NT2/D1 (cell line): ENCODE results near the gene CACNB1.
A peak's percentile ranks its signal among the peaks of the same experiment; 100 is the strongest.

ENCODE experiments used
- DNase-seq: peaks from one replicate; pipeline ENCODE4 v3.0.0-alpha.2; 2011; ENCODE audit warnings: low read depth, low spot score
- H3K27me3 ChIP-seq: 2 replicates; pipeline ENCODE4 v1.6.0; 2011; ENCODE audit warnings: mild to moderate bottlenecking; ENCODE audit not compliant: insufficient read length, insufficient read depth
- H3K36me3 ChIP-seq: 2 replicates; pipeline ENCODE4 v1.6.1; 2011; ENCODE audit warnings: mild to moderate bottlenecking, low read length, mixed read lengths; ENCODE audit not compliant: insufficient read depth, insufficient read length
- H3K4me1 ChIP-seq: 2 replicates; pipeline ENCODE4 v1.5.1; 2011; ENCODE audit not compliant: insufficient read depth, insufficient read length
- H3K4me3 ChIP-seq: 2 replicates; pipeline ENCODE4 v1.5.1; 2011; ENCODE audit warnings: low read depth; ENCODE audit not compliant: insufficient read length
- H3K9ac ChIP-seq: 2 replicates; pipeline ENCODE4 v1.6.0; 2011; ENCODE audit warnings: low read depth; ENCODE audit not compliant: insufficient read length
- H3K9me3 ChIP-seq: 2 replicates; pipeline ENCODE4 v1.5.1; 2011; ENCODE audit warnings: mild to moderate bottlenecking, low read length; ENCODE audit not compliant: insufficient read depth
- SUZ12 ChIP-seq: IDR thresholded peaks from 2 replicates; pipeline ENCODE4 v1.6.1; 2011; ENCODE audit not compliant: insufficient read length, insufficient read depth; ENCODE audit errors: extremely low read depth
- YY1 ChIP-seq: IDR thresholded peaks from 2 replicates; pipeline ENCODE4 v1.6.1; 2011; ENCODE audit not compliant: insufficient read length, insufficient read depth
- ZNF274 ChIP-seq: IDR thresholded peaks from 2 replicates; pipeline ENCODE4 v1.6.1; 2011; ENCODE audit warnings: mild to moderate bottlenecking, low read depth, low read length

The CACNB1 gene

GRCh38 chr17:39192901-39193300 is 4.6 kb downstream of the CACNB1 start:
- TF ChIP-seq ZNF274 (no peak), YY1 (no peak), SUZ12 (no peak)
- Histone ChIP-seq H3K4me3 (no peak overlapping the region), H3K36me3 (peaks cover 42% of the 10 kb centered on the region), H3K27me3 (no peaks in the 10 kb centered on the region), H3K9ac (peak overlapping the region; percentile 8), H3K4me1 (peaks cover 28% of the 10 kb centered on the region), H3K9me3 (no peaks in the 10 kb centered on the region)
- no peak for DNase-seq

- TF ChIP-seq YY1 (no peak), SUZ12 (no peak), ZNF274 (no peak)
- H3K36me3 ChIP-seq, result peaks cover 52% of the 10 kb centered on the region
- peak overlapping the region; percentile 3 for H3K9ac ChIP-seq
- H3K4me3 ChIP-seq, result no peak overlapping the region
- peaks cover 28% of the 10 kb centered on the region for H3K4me1 ChIP-seq
- no peaks in the 10 kb centered on the region for H3K9me3 ChIP-seq
- no peaks in the 10 kb centered on the region for H3K27me3 ChIP-seq
- no peak for DNase-seq
These were observed 5.5 kb downstream of the CACNB1 start for GRCh38 chr17:39191750-39192510.

- Histone ChIP-seq H3K27me3 (no peaks in the 10 kb centered on the region), H3K9ac (no peak overlapping the region), H3K4me3 (no peak overlapping the region), H3K9me3 (no peaks in the 10 kb centered on the region), H3K36me3 (peaks cover 71% of the 10 kb centered on the region), H3K4me1 (no peaks in the 10 kb centered on the region)
- no peak for TF ChIP-seq ZNF274
- TF ChIP-seq SUZ12, result no peak
- no peak for TF ChIP-seq YY1
- DNase-seq, result no peak
These were observed 10.2 kb downstream of the CACNB1 start for GRCh38 chr17:39187152-39187830.

GRCh38 chr17:39186481-39187002 is 10.9 kb downstream of the CACNB1 start:
- TF ChIP-seq SUZ12 (no peak), ZNF274 (no peak), YY1 (no peak)
- DNase-seq, result no peak
- Histone ChIP-seq H3K36me3 (peaks cover 64% of the 10 kb centered on the region), H3K27me3 (no peaks in the 10 kb centered on the region), H3K4me3 (no peak overlapping the region), H3K4me1 (no peaks in the 10 kb centered on the region), H3K9me3 (no peaks in the 10 kb centered on the region), H3K9ac (no peak overlapping the region)

GRCh38 chr17:39183720-39184119 is 13.7 kb downstream of the CACNB1 start:
- H3K36me3 ChIP-seq, result peaks cover 65% of the 10 kb centered on the region
- no peak for DNase-seq
- H3K4me1 ChIP-seq, result no peaks in the 10 kb centered on the region
- no peak overlapping the region for H3K4me3 ChIP-seq
- H3K27me3 ChIP-seq, result no peaks in the 10 kb centered on the region
- no peak overlapping the region for H3K9ac ChIP-seq
- no peaks in the 10 kb centered on the region for H3K9me3 ChIP-seq
- TF ChIP-seq ZNF274 (no peak), SUZ12 (no peak), YY1 (no peak)

- peaks cover 60% of the 10 kb centered on the region for H3K36me3 ChIP-seq
- no peaks in the 10 kb centered on the region for H3K9me3 ChIP-seq
- no peak for DNase-seq
- no peaks in the 10 kb centered on the region for H3K4me1 ChIP-seq
- H3K27me3 ChIP-seq, result no peaks in the 10 kb centered on the region
- TF ChIP-seq ZNF274 (no peak), YY1 (no peak), SUZ12 (no peak)
- no peak overlapping the region for H3K9ac ChIP-seq
- H3K4me3 ChIP-seq, result no peak overlapping the region
These were observed 14.4 kb downstream of the CACNB1 start for GRCh38 chr17:39183045-39183444.

- TF ChIP-seq SUZ12, result no peak
- TF ChIP-seq YY1, result no peak
- TF ChIP-seq ZNF274, result no peak
- Histone ChIP-seq H3K36me3 (peaks cover 60% of the 10 kb centered on the region), H3K9me3 (no peaks in the 10 kb centered on the region), H3K27me3 (no peaks in the 10 kb centered on the region), H3K9ac (no peak overlapping the region), H3K4me1 (no peaks in the 10 kb centered on the region), H3K4me3 (no peak overlapping the region)
- DNase-seq, result no peak
These were observed 16.2 kb downstream of the CACNB1 start for GRCh38 chr17:39181303-39181702.
